Endometrial microvascular endothelial cells (primary cell): ENCODE measurements around the gene ZNF775. TPM values are rescaled to one million over a fixed set of nuclear protein-coding genes. Genes with fewer than 3 reads are reported as not detected.

Source experiments
- total RNA-seq: library from RNA; depleted of rRNA; stranded (reverse); fragments of >200 nt; gene quantifications from one replicate; pipeline ENCODE4 v1.2.3, GENCODE V29; 2015; ENCODE audit errors: inconsistent ontology term

Gene ZNF775
- total RNA-seq, 1 donor from 2014 or later = 4.5 TPM

Other genes with a start within 250 kb of the ZNF775 start
- gene LRRC61, start 56.0 kb upstream of the ZNF775 start, total RNA-seq = 0.56 TPM
- not detected for gene ACTR3C, start 55.8 kb upstream of the ZNF775 start, total RNA-seq
- gene RARRES2, start 37.7 kb upstream of the ZNF775 start, total RNA-seq = not detected
- gene REPIN1, start 10.5 kb upstream of the ZNF775 start, total RNA-seq = 125 TPM
- gene GIMAP8, start 71.3 kb downstream of the ZNF775 start, total RNA-seq = 4.5 TPM
- 7.0 TPM for gene GIMAP7, start 135.5 kb downstream of the ZNF775 start, total RNA-seq
- gene GIMAP4, start 188.1 kb downstream of the ZNF775 start, total RNA-seq = 43.2 TPM